GM04503 (cell line): ENCODE data around the gene CNOT1.
A peak's percentile ranks its signal among the peaks of the same experiment; 100 is the strongest.
"Not testable (repeated sequence)": the region's sequence is repeated elsewhere in the genome, so short reads cannot be mapped to it uniquely, and the experiment has no call there.

Experiments used
- DNase-seq: peaks from one replicate; pipeline ENCODE4 v3.0.0-alpha.2; 2012; ENCODE audit warnings: low read depth

Gene CNOT1

GRCh38 chr16:58582133-58582532, 47.5 kb downstream of the CNOT1 start:
- DNase-seq = no peak

GRCh38 chr16:58579587-58579986, 50.0 kb downstream of the CNOT1 start:
- no peak for DNase-seq

GRCh38 chr16:58578642-58579041, 51.0 kb downstream of the CNOT1 start:
- DNase-seq = no peak

- DNase-seq = no peak
These were observed 52.5 kb downstream of the CNOT1 start for GRCh38 chr16:58577141-58577540.

- no peak for DNase-seq
These were observed 54.7 kb downstream of the CNOT1 start for GRCh38 chr16:58574895-58575294.

- DNase-seq = not testable (repeated sequence)
These were observed 63.9 kb downstream of the CNOT1 start for GRCh38 chr16:58565697-58566096.

GRCh38 chr16:58563775-58564174, 65.9 kb downstream of the CNOT1 start:
- no peak for DNase-seq

GRCh38 chr16:58563235-58563634, 66.4 kb downstream of the CNOT1 start:
- peak; percentile 31 for DNase-seq

- no peak for DNase-seq
These were observed 72.9 kb downstream of the CNOT1 start for GRCh38 chr16:58556678-58557077.

GRCh38 chr16:58551496-58551895, 78.1 kb downstream of the CNOT1 start:
- DNase-seq = no peak

GRCh38 chr16:58548378-58548777, 81.2 kb downstream of the CNOT1 start:
- DNase-seq = no peak

GRCh38 chr16:58543685-58544084, 85.9 kb downstream of the CNOT1 start:
- no peak for DNase-seq

GRCh38 chr16:58542291-58542690, 87.3 kb downstream of the CNOT1 start:
- no peak for DNase-seq

GRCh38 chr16:58541711-58542110, 87.9 kb downstream of the CNOT1 start:
- DNase-seq = no peak

GRCh38 chr16:58537124-58537906, 92.3 kb downstream of the CNOT1 start:
- no peak for DNase-seq

- DNase-seq = no peak
These were observed 93.3 kb downstream of the CNOT1 start for GRCh38 chr16:58536278-58536677.

- no peak for DNase-seq
These were observed 94.5 kb downstream of the CNOT1 start for GRCh38 chr16:58535100-58535499.

- DNase-seq = no peak
These were observed 95.7 kb downstream of the CNOT1 start for GRCh38 chr16:58533751-58534470.

- DNase-seq = no peak
These were observed 97.2 kb downstream of the CNOT1 start for GRCh38 chr16:58532414-58532813.

- DNase-seq = no peak
These were observed 99.4 kb downstream of the CNOT1 start for GRCh38 chr16:58530179-58530578.

- no peak for DNase-seq
These were observed 109.9 kb downstream of the CNOT1 start for GRCh38 chr16:58519707-58520106.

- DNase-seq = no peak
These were observed 110.7 kb downstream of the CNOT1 start for GRCh38 chr16:58518980-58519368.
